SJCRH30 (cell line): ENCODE data around the gene TP53I3. TPM values are rescaled to one million over a fixed set of nuclear protein-coding genes. Genes with fewer than 3 reads are reported as not detected.

Experiments
- total RNA-seq: library from RNA; depleted of rRNA; stranded (reverse); fragments of >200 nt; shearing (Covaris generic); gene quantifications from 2 replicates; pipeline ENCODE4 v1.2.3, GENCODE V29; 2014; rRNA removed

Gene TP53I3
- total RNA-seq, 1 experiment from 2014 or later, result 38.6 TPM

Other genes starting within 250 kb of the TP53I3 start
- gene ATAD2B, start 157.7 kb downstream of the TP53I3 start, total RNA-seq, result 33.3 and 37.5 TPM in 2 replicates
- gene UBXN2A, start 144.4 kb downstream of the TP53I3 start, total RNA-seq, result 36.4 and 39.9 TPM in 2 replicates
- gene MFSD2B, start 74.7 kb downstream of the TP53I3 start, total RNA-seq, result 0.05 TPM in 1 of 2 replicates, not detected in the other
- gene WDCP, start 37.4 kb downstream of the TP53I3 start, total RNA-seq, result 45.5 and 46.2 TPM in 2 replicates
- gene FKBP1B, start 35.1 kb downstream of the TP53I3 start, total RNA-seq, result 41.8 and 47.2 TPM in 2 replicates
- 357 and 360 TPM in 2 replicates for gene SF3B6, start 8.5 kb downstream of the TP53I3 start, total RNA-seq
- gene PFN4, start 38.5 kb upstream of the TP53I3 start, total RNA-seq, result 0.53 and 0.81 TPM in 2 replicates
- 2.2 and 2.5 TPM in 2 replicates for gene FAM228B, start 38.6 kb upstream of the TP53I3 start, total RNA-seq
- not detected in 2 replicates for gene FAM228A, start 90.2 kb upstream of the TP53I3 start, total RNA-seq